Calu3 (cell line): ENCODE measurements around the gene NEDD4L. TPM values are rescaled to one million over a fixed set of nuclear protein-coding genes. Genes with fewer than 3 reads are reported as not detected.

Source experiments
- BruUV-seq: library from RNA; stranded (reverse); fragments of 400-500 nt; replicated peaks from 2 replicates; lab custom pipeline; 2021; lab: Mats Ljungman, UMichigan
- CTCF ChIA-PET: fragments of 300-600 bp; sonication (Branson Sonifier 250); formaldehyde crosslinking; loops from one replicate; lab custom pipeline; 2022; ENCODE audit warnings: antibody characterized with exemption; lab: Charles Lee
- DNase-seq: peaks from one replicate; pipeline ENCODE4 v3.0.0; 2022
- H3K27ac Mint-ChIP-seq: one replicate; pipeline ENCODE4 v1.8.0; 2022; ENCODE audit warnings: mixed read lengths; ENCODE audit not compliant: unreplicated experiment
- H3K27me3 Mint-ChIP-seq: one replicate; pipeline ENCODE4 v1.8.0; 2022; ENCODE audit warnings: mixed read lengths; ENCODE audit not compliant: unreplicated experiment
- H3K36me3 Mint-ChIP-seq: one replicate; pipeline ENCODE4 v1.8.0; 2022; ENCODE audit warnings: mild to moderate bottlenecking, moderate library complexity, mixed read lengths; ENCODE audit not compliant: insufficient read depth, unreplicated experiment
- H3K4me1 Mint-ChIP-seq: one replicate; pipeline ENCODE4 v1.8.0; 2022; ENCODE audit warnings: mild to moderate bottlenecking, low read depth, mixed read lengths; ENCODE audit not compliant: unreplicated experiment
- H3K4me3 Mint-ChIP-seq: one replicate; pipeline ENCODE4 v1.8.0; 2022; ENCODE audit warnings: mild to moderate bottlenecking, low read depth, moderate library complexity, mixed read lengths; ENCODE audit not compliant: unreplicated experiment
- H3K9me3 Mint-ChIP-seq: one replicate; pipeline ENCODE4 v1.8.0; 2022; ENCODE audit warnings: low read depth, mixed read lengths; ENCODE audit not compliant: unreplicated experiment
- intact Hi-C: fragments of 100-400 bp; cut with micrococcal nuclease; formaldehyde crosslinking; loops from one replicate; pipeline ENCODE4 v1.10.0; 2022; ENCODE audit not compliant: unreplicated experiment
- total RNA-seq: library from RNA; stranded (reverse); gene quantifications from 2 replicates; pipeline ENCODE4 v1.2.3, GENCODE V29; 2022
- TF ChIP-seq, protein P1 (sequence below): fragments of 200-600 bp; IDR thresholded peaks from one replicate; pipeline ENCODE4 v1.8.0; 2022; ENCODE audit warnings: antibody characterized with exemption; ENCODE audit not compliant: unreplicated experiment

The NEDD4L gene
- total RNA-seq, 1 experiment from 2014 or later, result 213 TPM

DNA sequence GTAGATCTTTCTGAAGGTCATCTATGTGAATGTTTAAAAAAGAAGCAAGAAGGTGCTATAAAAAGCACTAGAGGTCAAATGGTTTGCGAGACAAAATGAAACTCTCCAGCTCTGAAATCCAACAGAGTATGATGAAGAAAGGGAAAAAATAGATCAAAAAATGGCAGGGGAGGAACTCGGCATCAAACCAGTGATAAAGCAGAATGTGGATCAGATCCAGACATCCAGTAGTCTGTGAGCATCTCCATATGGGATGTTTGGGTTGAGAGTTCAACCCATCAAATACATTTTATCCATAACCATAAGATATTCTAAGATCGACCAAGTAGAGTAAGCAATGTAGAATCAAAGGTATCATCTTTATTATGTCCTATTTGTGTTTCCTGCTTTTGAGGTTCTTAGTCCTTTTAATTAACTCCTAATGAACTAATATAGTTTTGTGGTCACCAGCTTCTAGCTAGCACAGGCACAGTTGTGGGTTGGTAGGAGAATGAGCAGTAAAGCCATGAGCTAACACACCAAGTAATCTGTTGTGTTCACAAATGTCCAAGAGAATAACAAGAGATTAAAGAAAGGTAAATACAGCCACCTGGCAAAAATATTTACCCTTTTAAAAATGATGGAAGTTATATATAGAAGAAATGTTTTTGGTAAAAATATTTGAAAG is 160.9 kb downstream of the NEDD4L start:
- H3K9me3 Mint-ChIP-seq, result no peaks in the 10 kb centered on the region
- CTCF ChIA-PET, result no interaction called here
- BruUV-seq, result no TSS peak
- no peaks in the 10 kb centered on the region for H3K27me3 Mint-ChIP-seq
- no peak overlapping the region for H3K27ac Mint-ChIP-seq
- no peak overlapping the region for H3K4me3 Mint-ChIP-seq
- no peak for DNase-seq
- intact Hi-C loops, result no loop called here
- peaks cover 17% of the 10 kb centered on the region for H3K36me3 Mint-ChIP-seq
- TF ChIP-seq, protein P1, sequence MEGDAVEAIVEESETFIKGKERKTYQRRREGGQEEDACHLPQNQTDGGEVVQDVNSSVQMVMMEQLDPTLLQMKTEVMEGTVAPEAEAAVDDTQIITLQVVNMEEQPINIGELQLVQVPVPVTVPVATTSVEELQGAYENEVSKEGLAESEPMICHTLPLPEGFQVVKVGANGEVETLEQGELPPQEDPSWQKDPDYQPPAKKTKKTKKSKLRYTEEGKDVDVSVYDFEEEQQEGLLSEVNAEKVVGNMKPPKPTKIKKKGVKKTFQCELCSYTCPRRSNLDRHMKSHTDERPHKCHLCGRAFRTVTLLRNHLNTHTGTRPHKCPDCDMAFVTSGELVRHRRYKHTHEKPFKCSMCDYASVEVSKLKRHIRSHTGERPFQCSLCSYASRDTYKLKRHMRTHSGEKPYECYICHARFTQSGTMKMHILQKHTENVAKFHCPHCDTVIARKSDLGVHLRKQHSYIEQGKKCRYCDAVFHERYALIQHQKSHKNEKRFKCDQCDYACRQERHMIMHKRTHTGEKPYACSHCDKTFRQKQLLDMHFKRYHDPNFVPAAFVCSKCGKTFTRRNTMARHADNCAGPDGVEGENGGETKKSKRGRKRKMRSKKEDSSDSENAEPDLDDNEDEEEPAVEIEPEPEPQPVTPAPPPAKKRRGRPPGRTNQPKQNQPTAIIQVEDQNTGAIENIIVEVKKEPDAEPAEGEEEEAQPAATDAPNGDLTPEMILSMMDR, result no peak
- H3K4me1 Mint-ChIP-seq, result peaks cover 58% of the 10 kb centered on the region

DNA sequence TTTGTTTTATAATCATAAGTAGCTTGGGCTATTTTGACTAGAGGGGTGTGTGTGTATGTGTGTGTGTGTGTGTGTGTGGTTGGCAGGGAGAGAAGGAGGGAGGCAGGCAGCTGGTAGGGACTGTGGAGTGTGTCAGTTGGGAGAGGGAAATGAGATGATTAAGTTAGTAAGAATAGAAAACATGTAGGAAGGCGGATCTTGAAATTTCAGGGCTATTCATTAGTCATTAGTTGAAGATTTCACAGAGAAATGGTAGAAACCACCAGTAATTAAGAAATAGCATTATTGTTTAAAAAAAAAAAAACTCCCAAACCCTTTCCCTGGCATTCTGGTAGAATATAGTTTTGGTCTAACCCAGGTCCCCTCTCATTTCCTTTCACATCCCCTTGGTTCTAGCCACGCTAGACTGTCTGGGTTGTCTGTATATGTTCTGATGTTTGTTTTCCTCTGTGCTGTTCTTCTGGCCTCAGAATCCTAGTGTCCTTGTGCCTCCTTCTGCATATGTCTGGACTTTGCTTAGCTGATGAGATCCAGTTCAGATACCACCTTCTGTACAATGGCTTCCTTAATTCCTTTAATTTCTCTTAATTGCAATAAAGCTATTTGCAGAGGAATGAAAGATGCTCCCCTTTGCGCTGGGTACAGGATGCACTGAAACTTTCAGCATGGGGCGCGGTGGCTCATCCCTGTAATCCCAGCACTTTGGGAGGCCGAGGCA is 161.6 kb downstream of the NEDD4L start:
- no peaks in the 10 kb centered on the region for H3K27me3 Mint-ChIP-seq
- CTCF ChIA-PET, result no interaction called here
- BruUV-seq, result no TSS peak
- H3K36me3 Mint-ChIP-seq, result peaks cover 17% of the 10 kb centered on the region
- intact Hi-C loops, result no loop called here
- H3K27ac Mint-ChIP-seq, result no peak overlapping the region
- H3K4me3 Mint-ChIP-seq, result no peak overlapping the region
- no peaks in the 10 kb centered on the region for H3K9me3 Mint-ChIP-seq
- TF ChIP-seq, protein P1, result no peak
- H3K4me1 Mint-ChIP-seq, result peaks cover 63% of the 10 kb centered on the region
- DNase-seq, result no peak

DNA sequence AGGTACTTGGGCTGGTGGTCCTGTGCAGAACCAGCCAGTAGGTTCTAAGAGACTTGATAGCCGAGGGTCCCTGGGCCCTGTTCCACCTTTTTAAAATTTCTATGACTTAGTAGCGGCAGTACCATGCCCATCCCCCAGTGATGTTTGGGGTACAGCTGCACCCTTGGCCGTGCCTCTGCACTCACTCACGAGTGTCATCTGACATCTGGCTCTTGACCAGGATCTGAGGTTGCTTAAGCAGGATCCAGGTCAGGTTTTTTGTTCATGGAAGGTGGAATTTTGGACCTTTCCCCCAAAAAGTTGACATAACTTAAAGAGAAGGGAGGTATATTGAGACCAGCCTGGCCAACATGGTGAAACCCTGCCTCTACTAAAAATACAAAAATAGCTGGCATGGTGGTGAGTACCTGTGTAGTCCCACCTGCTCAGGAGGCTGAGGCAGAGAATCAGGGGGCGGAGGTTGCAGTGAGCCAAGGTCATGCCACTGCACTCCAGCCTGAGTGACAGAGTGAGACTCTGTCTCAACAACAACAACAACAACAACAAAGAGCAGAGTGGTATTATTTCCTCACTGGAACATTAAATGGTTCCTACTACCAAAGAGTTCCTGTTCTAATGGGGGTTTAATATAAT is 163.6 kb downstream of the NEDD4L start:
- intact Hi-C loops, result no loop called here
- Mint-ChIP-seq H3K36me3 (peaks cover 13% of the 10 kb centered on the region), H3K9me3 (no peaks in the 10 kb centered on the region), H3K4me1 (peaks cover 68% of the 10 kb centered on the region), H3K27ac (no peak overlapping the region), H3K27me3 (no peaks in the 10 kb centered on the region), H3K4me3 (no peak overlapping the region)
- no TSS peak for BruUV-seq
- DNase-seq, result no peak
- TF ChIP-seq, protein P1, result no peak
- CTCF ChIA-PET, result interaction anchor here (1.1 kb wide), 1 partner anchor 12 kb away, joined by 5 read pairs; no protein-coding TSS in a partner anchor

DNA sequence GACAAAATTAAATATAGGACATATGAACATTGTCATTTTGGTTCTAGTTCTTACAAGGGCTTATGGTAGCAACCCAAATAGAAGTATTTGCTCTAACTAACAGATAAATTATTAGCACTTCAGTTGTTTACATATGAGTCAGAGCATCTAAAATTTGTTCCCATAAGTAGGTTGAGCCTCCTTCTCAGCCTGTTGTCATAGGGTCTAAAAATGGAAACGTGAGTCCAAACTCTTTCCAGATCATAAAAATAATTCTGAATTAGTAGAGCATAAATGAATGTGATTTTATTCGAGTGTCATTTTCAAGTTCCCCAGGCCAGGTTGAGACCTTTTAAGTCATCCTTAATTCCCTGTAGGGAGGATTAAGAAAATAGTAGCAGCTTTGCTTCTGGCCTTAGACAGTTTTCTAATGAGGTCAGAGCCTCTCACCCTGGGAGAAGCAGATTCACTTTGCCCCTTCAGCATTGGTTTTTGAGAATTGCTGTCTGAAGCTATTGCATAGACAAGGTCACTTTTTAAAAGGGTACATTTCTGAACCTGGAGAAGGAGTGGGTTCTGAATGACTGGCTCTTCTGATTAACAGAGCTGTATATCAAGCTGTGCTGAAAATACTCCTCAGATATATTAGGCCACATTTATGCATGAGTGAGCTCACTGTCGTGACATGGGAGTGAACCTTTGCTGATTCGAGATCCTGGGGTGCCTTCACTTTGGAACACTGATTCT is 164.3 kb downstream of the NEDD4L start:
- DNase-seq, result no peak
- Mint-ChIP-seq H3K27ac (no peak overlapping the region), H3K9me3 (no peaks in the 10 kb centered on the region), H3K27me3 (no peaks in the 10 kb centered on the region), H3K4me1 (peaks cover 71% of the 10 kb centered on the region), H3K4me3 (no peak overlapping the region), H3K36me3 (peaks cover 13% of the 10 kb centered on the region)
- BruUV-seq, result no TSS peak
- intact Hi-C loops, result no loop called here
- CTCF ChIA-PET, result interaction anchor here (0.6 to 1.1 kb wide), 3 partner anchors 13 to 479 kb away, joined by 3 to 5 read pairs (median 3); no protein-coding TSS in a partner anchor
- TF ChIP-seq, protein P1, result no peak
